ENCODE data around the gene AGAP3. TPM values are rescaled to one million over a fixed set of nuclear protein-coding genes. Genes with fewer than 3 reads are reported as not detected.

The AGAP3 gene
- polyA plus RNA-seq, 1 of the 3 experiments (the other 2 are of a cell fraction): 126 TPM

DNA sequence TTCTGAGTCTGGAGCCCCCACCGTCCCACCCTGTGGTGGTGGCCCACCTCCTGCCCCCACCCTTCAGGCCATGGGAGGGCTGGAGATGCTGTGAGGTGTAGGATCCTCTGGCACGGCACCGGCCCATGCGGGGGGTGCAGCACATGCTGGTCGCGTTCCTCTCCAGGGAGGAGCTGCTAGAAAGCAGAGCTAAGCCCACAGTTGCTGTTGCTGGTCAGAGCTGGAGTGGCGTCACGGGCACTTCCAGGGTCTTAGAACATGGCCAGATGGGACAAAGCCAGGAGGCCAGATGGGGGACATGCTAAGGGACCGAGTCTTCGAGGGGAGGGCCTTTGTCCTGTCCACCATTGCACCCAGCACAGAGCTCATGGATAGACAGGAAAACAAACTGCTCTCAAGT is 21.6 kb downstream of the AGAP3 start:
- Histone ChIP-seq H3F3A (replicated peaks; ENCODE audit: insufficient read depth) (peaks cover 48% of the 10 kb centered on the region), H3K9me3 (no peaks in the 10 kb centered on the region), H3K79me2 (ENCODE audit: insufficient read depth) (peaks cover 94% of the 10 kb centered on the region), H3K27ac (ENCODE audit: low read depth in 2 of 2, low read length in 1 of 2) (no peak overlapping the region), H3K9me2 (no peaks in the 10 kb centered on the region), H3K9ac (no peak overlapping the region), H3K4me1 (ENCODE audit: control insufficient read depth in 1 of 2, insufficient read depth in 2 of 2, low read depth in 1 of 2, low read length in 1 of 2) (peaks cover 12 to 15% of the 10 kb centered on the region in 2 experiments; a peak in 2 of 4 replicates), H3K27me3 (ENCODE audit: insufficient read depth) (no peaks in the 10 kb centered on the region), H4K20me1 (ENCODE audit: insufficient read depth) (peaks cover 98% of the 10 kb centered on the region), H3K4me2 (no peak overlapping the region), H3K4me3 (ENCODE audit: low read depth in 2 of 2, low read length in 1 of 2) (no peak overlapping the region), H3K36me3 (replicated peaks in 1 of 2; ENCODE audit: control insufficient read depth in 1 of 2, insufficient read depth in 2 of 2, low read length in 1 of 2) (peaks cover 0 to 4% of the 10 kb centered on the region in 2 experiments), H2AFZ (ENCODE audit: low read depth) (no peak overlapping the region)
- ChIA-PET POLR2A (no interaction called here), CTCF (interaction anchor here (1.2 to 18.7 kb wide), 11 partner anchors 18 to 209 kb away, joined by 3 to 474 read pairs (median 8); partner anchors contain the start of genes ABCB8, AGAP3, CDK5 and FASTK)
- WGBS (ENCODE audit: low lambda C conversion rate): 95% methylated on average over 10 of the region's 10 CpGs
- no peak for DNase-seq
- TF ChIP-seq TEAD4 (IDR thresholded peaks at IDR 0.05; ENCODE audit: borderline replicate concordance, insufficient read depth) (no peak), NRF1 (IDR thresholded peaks at IDR 0.05; ENCODE audit: low read depth, low read length) (no peak), RXRA (IDR thresholded peaks at IDR 0.05; ENCODE audit: borderline replicate concordance, low read depth) (no peak), CHD2 (IDR thresholded peaks at IDR 0.05; ENCODE audit: low read length, partially characterized antibody) (no peak), JUND (IDR thresholded peaks at IDR 0.05) (no peak), NFIC (IDR thresholded peaks at IDR 0.05; ENCODE audit: borderline replicate concordance) (no peak)
- TF ChIP-seq, protein P1, sequence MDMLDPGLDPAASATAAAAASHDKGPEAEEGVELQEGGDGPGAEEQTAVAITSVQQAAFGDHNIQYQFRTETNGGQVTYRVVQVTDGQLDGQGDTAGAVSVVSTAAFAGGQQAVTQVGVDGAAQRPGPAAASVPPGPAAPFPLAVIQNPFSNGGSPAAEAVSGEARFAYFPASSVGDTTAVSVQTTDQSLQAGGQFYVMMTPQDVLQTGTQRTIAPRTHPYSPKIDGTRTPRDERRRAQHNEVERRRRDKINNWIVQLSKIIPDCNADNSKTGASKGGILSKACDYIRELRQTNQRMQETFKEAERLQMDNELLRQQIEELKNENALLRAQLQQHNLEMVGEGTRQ (IDR thresholded peaks at IDR 0.05; ENCODE audit: borderline replicate concordance, low read depth, low read length): no peak
- TF ChIP-seq, protein P2, sequence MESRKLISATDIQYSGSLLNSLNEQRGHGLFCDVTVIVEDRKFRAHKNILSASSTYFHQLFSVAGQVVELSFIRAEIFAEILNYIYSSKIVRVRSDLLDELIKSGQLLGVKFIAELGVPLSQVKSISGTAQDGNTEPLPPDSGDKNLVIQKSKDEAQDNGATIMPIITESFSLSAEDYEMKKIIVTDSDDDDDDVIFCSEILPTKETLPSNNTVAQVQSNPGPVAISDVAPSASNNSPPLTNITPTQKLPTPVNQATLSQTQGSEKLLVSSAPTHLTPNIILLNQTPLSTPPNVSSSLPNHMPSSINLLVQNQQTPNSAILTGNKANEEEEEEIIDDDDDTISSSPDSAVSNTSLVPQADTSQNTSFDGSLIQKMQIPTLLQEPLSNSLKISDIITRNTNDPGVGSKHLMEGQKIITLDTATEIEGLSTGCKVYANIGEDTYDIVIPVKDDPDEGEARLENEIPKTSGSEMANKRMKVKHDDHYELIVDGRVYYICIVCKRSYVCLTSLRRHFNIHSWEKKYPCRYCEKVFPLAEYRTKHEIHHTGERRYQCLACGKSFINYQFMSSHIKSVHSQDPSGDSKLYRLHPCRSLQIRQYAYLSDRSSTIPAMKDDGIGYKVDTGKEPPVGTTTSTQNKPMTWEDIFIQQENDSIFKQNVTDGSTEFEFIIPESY (IDR thresholded peaks at IDR 0.05; ENCODE audit: borderline replicate concordance, low read depth): no peak

DNA sequence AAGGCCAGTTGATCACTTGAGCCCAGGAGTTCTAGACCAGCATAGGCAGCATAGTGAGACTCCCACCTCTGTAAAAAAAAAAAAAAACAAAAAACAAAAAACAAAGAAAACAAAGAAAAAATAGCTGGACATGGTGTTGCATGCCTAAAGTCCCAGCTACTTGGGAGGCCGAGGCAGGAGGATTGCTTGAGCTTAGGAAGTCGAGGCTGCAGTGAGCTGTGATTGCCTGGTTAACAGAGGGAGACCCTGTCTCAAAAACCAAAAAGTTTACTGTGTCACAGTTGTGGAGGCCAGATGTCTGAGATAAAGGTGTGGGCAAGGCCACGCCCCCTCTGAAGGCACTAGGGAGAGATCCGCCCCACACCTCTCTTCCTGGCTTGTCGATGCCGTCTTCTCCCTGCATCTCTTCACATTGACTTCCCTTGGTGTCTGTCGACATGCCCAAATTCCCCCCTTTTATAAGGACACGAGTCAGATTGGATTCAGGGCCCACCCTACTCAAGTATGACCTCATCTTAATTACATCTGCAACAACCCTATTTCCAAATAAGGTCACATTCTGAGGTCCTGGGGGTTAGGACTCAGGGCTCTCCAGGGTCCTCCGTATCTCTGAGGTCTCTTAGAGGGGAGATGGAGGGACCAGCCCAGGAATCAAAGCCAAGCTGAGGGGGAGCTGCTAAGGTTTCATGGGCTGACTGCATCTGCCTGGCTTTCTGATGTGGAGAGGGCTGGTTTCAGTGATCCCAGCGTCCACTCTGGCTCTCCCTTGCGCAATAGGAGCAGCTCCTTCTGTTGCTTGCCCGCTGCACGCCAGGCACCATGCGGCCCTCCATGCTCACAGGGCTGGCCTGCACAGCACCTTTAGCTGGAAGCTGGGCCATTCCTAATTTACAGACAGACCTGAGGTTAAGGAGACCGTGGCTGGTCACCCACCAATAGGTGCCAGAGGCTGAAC is 23.1 kb downstream of the AGAP3 start:
- Histone ChIP-seq H3K9me3 (no peaks in the 10 kb centered on the region), H3K4me3 (ENCODE audit: low read depth in 2 of 2, low read length in 1 of 2) (no peak overlapping the region), H3K27me3 (ENCODE audit: insufficient read depth) (no peaks in the 10 kb centered on the region), H3K4me1 (ENCODE audit: control insufficient read depth in 1 of 2, insufficient read depth in 2 of 2, low read depth in 1 of 2, low read length in 1 of 2) (peaks cover 23 to 29% of the 10 kb centered on the region in 2 experiments), H3F3A (replicated peaks; ENCODE audit: insufficient read depth) (peaks cover 52% of the 10 kb centered on the region), H3K79me2 (ENCODE audit: insufficient read depth) (peaks cover 81% of the 10 kb centered on the region), H3K36me3 (replicated peaks in 1 of 2; ENCODE audit: control insufficient read depth in 1 of 2, insufficient read depth in 2 of 2, low read length in 1 of 2) (peaks cover 0 to under 1% of the 10 kb centered on the region in 2 experiments), H4K20me1 (ENCODE audit: insufficient read depth) (peaks cover 98% of the 10 kb centered on the region), H3K4me2 (no peak overlapping the region), H2AFZ (ENCODE audit: low read depth) (no peak overlapping the region), H3K27ac (ENCODE audit: low read depth in 2 of 2, low read length in 1 of 2) (no peak overlapping the region), H3K9ac (no peak overlapping the region), H3K9me2 (no peaks in the 10 kb centered on the region)
- 83% methylated on average over 15 of the region's 15 CpGs for WGBS (ENCODE audit: low lambda C conversion rate)
- CTCF ChIA-PET: interaction anchor here (0.9 to 18.7 kb wide), 18 partner anchors 8 to 211 kb away, joined by 3 to 474 read pairs (median 8); partner anchors contain the start of genes ABCB8, AGAP3, CDK5 and FASTK
- no peak for DNase-seq
- POLR2A ChIA-PET: interaction anchor here (0.8 kb wide), 1 partner anchor 70 kb away, joined by 4 read pairs; no protein-coding TSS in a partner anchor
- TF ChIP-seq NFIC (IDR thresholded peaks at IDR 0.05; ENCODE audit: borderline replicate concordance): no peak
- no peak for TF ChIP-seq FOXJ3 (CRISPR knock-in tag; IDR thresholded peaks at IDR 0.05)
- TF ChIP-seq ELF1 (IDR thresholded peaks at IDR 0.05): no peak
- TF ChIP-seq TEAD4 (IDR thresholded peaks at IDR 0.05; ENCODE audit: borderline replicate concordance, insufficient read depth): no peak
- TF ChIP-seq RFX5 (IDR thresholded peaks at IDR 0.05; ENCODE audit: low read length): no peak
- TF ChIP-seq GATA2 (CRISPR knock-in tag; IDR thresholded peaks at IDR 0.05): no peak
- no peak for TF ChIP-seq TAF1 (IDR thresholded peaks at IDR 0.05; ENCODE audit: borderline replicate concordance, low read depth, low read length)
- TF ChIP-seq, protein P2 (IDR thresholded peaks at IDR 0.05; ENCODE audit: borderline replicate concordance, low read depth): no peak
- TF ChIP-seq YY1 (IDR thresholded peaks at IDR 0.05; ENCODE audit: low read depth): no peak
- no peak for TF ChIP-seq JUND (IDR thresholded peaks at IDR 0.05)
- no peak for TF ChIP-seq MEF2A (IDR thresholded peaks at IDR 0.05; ENCODE audit: borderline replicate concordance, low read depth)
- TF ChIP-seq, protein P3, sequence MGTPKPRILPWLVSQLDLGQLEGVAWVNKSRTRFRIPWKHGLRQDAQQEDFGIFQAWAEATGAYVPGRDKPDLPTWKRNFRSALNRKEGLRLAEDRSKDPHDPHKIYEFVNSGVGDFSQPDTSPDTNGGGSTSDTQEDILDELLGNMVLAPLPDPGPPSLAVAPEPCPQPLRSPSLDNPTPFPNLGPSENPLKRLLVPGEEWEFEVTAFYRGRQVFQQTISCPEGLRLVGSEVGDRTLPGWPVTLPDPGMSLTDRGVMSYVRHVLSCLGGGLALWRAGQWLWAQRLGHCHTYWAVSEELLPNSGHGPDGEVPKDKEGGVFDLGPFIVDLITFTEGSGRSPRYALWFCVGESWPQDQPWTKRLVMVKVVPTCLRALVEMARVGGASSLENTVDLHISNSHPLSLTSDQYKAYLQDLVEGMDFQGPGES (IDR thresholded peaks at IDR 0.05; ENCODE audit: low read depth, low read length): no peak

All from SK-N-SH (cell line).